ENCODE measurements around the gene MYEF2.

The MYEF2 gene

DNA sequence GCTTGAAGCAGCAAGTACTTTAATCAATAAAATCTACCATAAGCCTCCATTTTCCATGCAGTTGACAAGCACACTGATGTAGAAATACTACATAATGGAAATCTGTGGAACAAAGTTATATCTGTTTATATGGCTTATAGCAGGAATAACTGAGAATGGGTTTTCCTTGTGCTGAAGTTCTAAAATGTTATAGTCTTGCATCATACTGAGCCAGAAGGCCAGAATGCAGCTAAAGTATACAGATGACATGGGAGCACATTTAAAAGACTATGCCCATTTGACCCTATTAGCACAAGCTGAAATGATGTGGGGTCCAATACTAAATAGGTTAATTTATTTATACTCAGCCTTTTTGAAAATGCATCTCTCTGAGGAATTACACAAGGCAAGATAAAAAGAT is 32.2 kb downstream of the MYEF2 start:
- DNase-seq (ENCODE audit: low read depth), result no peak

DNA sequence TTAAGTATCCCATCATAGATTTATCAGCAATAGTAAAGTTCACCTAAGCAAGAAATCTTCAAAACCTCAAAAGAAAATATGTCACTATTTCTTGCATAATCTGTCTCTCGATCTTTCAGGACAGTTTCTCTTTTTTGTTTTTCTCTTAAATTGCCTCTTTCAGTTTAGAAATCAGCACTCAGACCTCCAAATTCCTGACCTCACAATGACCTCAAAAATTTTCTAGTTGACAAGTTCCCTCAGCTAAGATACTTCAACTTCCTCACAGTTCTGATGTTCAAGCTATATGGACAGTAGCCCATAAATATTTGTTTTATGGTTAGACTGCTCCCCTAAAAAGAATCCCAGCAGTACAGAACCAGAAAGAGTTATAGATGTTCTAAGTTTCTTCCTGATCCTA is 33.2 kb downstream of the MYEF2 start:
- no peak for DNase-seq (ENCODE audit: low read depth)

DNA sequence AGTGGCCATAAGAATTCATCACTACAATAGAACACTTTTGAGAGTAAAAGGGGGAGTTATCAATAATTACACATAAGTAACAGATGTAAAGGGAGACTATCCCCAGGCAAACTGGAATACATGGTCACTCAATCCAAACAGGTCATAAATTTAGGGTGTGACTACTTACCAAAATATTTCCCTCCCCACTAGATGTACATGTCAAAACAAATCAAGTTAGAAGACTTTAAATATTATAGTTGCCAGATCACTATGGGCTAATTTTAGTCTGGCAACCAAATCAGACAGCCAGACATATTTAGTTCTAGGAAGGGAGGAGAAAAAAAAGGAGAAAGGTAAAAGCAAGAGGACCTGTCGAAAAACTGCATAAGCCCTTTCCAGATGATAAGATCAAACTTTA is 34.2 kb downstream of the MYEF2 start:
- DNase-seq (ENCODE audit: low read depth), result no peak

DNA sequence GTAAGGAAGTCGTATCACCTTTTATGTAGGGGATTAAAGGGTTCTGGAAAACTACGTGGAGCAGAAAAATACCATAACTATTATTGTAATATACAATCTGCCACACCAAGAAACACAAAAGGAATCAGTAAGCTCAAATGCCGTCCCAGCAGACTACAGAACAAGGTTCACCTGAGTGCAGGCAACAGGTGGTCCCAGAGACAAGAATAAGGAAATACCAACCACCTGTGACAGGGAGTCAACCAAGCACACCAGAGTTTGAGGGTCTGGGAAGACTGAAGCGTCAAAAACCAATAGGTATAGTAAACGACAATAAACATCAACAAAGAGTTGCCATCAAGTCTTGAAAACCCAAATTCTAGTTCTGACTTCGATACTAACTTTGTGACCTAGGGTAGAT is 45.2 kb downstream of the MYEF2 start:
- DNase-seq (ENCODE audit: low read depth), result no peak

DNA sequence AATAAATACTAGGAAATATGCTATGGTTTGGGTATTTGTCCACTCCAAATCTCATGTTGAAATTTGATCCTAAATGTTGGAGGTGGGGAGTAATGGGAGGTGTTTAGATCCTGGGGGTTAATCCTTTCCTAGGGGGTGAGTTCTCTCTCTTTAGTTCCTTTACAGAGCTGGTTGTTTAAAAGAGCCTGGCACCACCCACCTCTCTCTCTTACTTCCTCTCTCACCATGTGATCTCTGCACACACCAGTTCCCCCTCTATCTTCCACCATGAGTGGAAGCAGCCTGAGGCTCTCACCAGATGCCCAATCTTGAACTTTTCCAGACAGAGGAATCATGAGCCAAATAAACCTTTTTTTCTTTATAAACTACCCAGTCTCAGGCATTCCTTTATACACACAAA is 46.8 kb downstream of the MYEF2 start:
- no peak for DNase-seq (ENCODE audit: low read depth)

DNA sequence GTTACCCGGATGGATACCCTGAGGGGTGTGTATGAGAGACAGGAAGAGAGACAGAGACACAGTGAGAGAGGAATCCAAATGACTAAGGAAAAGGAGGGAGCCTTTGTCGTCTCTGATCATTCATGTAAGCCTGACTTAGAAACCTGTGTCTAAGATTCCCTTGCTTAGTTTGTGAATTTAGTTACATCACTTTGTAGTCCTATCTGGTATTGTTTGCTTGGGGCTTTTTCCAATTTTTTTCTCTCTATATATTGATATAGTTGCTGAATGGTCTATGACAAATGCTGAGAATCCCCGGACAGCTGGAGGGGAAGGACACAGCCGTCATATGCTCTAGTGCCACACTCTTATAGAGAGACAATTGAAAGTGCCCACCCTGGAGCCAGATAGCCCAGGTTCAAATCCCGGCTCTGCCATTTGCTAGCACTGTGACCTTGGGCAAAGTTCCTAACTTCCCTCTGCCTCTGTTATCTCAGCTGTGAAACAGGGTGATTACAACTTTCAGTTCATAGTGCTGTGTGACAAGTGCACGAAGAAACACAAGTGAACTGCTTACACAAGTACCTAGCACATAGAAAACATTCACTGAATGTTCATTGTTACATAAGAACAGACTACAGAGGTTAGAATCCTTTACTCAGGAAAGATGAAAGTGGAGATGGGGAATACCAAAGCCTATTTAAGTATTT is 51.3 kb downstream of the MYEF2 start:
- no peak for DNase-seq (ENCODE audit: low read depth)

DNA sequence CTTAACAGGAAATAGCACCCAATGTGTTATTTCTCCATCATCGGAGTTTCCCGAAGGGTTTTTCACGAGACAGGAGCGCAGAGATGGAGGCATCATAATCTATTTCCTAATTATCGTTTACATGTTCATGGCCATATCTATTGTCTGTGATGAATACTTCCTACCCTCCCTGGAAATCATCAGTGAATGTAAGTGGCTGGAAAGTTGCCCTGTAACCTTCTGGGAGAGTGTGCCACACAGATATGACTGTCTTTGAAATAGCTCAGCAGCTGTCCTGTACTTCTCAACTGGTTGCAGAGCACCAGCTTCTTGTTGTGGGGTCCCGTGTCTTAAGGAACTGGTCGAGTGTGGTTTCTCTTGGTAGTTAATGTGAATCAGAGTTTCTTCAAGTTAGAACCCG is 56.2 kb downstream of the MYEF2 start:
- no peak for DNase-seq (ENCODE audit: low read depth)

DNA sequence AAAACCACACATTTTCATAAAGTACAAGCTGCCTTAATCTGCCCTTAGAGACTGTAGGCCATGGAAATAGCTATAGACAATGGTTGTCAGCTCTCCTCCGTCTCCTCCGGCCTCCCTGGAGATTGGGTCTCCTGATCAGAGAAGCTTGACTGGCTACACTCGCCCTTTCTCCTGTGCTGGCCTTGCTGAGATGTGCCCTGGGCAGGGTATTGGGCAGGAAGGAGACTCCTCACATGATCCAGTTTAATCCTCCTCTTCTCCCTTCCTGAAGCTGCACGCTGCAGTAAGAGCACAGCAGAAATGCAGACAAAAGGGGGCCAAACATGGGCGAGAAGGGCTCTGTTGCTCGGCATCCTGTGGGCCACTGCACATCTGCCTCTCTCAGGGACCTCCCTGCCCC is 57.4 kb downstream of the MYEF2 start, which contains the start of gene SLC24A5:
Gene SLC24A5 (plus strand): TSS at position 246 of the 400 bp plus-strand sequence. CDS start 55 bp downstream, at position 301.
- no peak for DNase-seq (ENCODE audit: low read depth)

DNA sequence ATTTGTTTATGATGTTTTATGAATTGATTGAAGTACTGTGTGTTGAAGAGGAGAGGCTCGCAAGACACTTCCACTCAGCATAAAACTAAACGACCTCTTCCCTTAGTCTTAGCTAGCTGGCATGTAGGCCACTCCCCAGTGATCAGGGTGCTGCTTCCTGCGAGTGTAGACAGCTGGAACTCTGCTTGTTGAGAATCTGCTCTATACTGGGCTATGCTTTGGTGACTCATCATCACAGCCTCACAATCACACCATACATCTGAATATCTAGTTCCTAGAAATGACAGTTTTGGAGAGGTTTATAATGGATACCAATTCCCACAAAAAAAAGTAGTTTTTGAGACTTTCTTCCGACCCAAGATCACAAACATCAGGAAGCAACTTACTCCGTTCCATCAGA is 58.8 kb downstream of the MYEF2 start:
- DNase-seq (ENCODE audit: low read depth), result no peak

DNA sequence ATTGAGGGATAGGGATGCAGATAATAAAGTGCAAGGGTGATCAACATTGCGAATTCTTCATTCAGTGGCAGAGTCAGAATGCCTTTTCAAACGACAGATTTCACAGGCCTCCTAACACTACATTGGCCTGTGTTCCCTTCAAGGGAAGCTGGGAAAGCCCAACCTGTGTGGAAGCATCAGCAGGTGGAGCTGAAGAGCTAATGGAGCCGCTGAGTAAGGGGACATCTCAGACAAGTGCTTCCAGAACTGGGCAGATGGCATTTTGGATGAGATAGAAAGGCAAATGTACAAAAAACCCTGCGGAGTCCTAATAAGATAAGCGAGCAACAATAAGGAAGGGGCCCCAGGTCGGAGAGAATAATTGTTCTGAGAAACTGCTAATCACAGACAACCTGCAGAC is 65.9 kb downstream of the MYEF2 start:
- no peak for DNase-seq (ENCODE audit: low read depth)

DNA sequence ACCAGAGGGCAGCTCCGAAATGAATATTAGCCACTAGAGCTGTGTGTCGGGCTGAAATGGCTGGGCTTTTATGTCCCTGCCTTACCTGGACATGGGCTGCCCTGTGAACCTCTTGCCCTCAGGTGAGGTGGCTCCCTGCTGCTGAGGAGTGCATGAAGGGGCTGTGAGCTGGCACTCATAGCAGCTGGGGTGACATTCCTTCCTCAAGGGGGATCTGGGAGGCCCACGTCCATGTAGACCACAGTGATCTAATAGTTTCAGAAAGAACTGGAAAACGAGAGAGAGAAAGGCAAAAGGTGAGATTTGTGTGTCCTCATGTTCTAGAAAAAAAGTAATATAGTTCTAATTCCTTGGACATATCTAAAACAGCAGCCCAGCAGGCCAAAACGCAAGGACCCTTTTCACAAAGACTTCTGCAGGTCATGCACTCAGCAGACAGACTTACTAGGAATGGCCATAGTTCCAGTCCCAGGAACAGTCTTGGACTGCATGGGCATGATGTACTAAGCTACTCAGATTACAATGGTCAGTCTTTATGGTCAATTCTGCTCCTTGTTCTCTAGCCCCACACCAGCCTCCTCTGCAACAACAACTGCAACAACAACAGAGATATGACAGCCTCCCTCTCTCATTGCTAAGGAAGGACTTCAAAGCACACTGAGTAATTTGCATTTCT is 68.1 kb downstream of the MYEF2 start:
- no peak for DNase-seq (ENCODE audit: low read depth)

DNA sequence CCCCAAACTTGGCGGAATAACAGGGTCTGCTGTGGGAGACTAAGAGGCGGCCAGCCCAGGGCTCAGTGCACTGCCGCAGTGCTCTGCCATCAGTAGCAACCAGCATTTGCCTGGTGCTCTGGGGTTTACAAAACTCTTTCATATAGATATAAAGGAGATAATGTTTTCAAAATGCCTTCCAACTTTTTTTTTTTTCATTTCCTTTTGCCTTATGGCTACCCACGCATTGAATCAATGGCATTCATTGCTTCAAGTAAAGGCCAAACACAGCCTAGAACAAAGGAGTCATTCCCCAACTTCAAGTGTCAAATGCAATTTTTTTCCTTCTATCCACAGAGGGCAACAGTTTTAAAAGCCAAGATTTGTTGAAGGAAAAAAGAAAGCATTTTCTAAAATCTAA is 68.9 kb downstream of the MYEF2 start:
- no peak for DNase-seq (ENCODE audit: low read depth)

DNA sequence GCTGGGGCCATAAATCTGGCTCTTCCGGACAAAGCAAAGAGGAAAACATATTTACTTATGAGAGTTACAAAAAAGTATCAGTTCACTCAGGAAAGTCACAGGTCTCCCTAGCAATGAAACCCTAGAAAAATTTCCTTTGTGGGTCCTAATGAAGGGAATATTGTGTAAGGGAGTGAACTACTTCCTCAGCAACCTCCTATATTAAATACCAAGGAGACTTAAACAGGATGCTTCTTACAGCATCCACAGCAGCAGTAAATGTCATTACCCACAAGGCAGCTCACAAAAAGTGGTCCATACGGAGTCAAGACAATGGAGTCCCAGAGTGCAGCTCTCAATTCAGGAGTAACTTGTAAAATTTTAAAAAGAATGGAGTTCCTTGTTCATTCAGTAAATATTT is 72.2 kb downstream of the MYEF2 start:
- DNase-seq (ENCODE audit: low read depth), result no peak

DNA sequence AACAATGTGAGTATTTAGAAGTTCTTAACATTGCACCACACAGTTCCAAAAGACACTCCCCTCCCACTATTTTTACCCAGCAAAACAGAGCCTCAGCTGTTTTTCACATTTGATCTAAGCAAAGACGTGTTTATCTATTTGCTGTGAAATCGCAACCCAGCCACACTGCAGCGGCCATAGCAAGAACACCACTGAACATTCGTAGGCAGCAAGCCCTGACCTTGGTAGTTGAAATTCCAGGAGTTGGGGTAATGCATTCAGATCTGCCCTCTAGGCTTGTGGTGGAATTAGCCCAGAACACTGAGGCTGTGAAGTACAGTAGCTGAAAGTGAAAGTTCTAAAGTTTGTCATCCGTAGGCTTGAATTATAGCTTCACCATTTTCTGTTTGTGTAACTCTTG is 74.4 kb downstream of the MYEF2 start:
- DNase-seq (ENCODE audit: low read depth), result no peak

DNA sequence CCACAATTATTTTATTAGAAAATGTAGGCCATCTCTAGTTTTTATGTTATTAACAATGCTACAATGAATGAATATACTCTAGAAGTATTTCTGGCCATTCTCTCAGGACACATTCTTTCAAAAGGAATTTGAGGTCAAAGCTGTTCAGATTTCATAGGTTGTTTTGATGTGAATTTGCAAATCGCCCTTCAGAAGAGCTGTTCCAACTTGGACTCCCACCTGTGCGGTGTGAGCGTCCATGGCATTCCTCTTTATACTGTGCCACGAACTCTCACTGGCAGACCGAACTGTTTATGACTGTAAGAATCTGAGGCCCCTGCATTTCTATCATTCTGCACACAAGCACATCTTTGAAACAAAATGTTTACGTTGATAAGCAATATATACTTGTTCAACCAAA is 75.9 kb downstream of the MYEF2 start:
- DNase-seq (ENCODE audit: low read depth), result no peak

DNA sequence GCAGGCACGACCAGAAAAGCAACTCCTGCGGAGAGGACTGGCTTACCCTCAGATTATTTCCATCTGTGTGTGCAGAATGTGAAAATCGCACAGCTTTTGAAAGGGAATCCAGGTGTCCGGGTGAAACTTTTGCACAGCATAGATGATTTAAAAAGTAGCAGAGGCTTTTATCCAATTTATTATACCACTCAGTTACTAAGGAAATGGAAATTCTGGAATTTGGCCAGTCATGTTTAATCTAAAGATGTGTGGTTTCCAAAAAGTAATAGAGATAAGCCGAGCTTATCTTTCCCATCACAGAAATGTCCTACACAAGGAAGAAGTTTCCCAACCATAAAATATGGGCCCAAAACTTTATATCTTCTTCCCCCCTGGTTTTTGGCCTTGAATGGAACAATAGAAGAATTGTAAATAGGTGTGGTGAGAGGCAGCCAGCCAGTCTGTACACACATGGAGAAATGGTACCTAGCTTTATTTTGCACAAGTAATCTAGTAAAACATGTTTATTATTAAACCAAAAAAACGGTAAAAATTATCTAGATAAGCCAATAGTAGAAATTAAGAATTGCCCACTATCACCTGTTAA is 76.6 kb downstream of the MYEF2 start:
- DNase-seq (ENCODE audit: low read depth), result no peak

DNA sequence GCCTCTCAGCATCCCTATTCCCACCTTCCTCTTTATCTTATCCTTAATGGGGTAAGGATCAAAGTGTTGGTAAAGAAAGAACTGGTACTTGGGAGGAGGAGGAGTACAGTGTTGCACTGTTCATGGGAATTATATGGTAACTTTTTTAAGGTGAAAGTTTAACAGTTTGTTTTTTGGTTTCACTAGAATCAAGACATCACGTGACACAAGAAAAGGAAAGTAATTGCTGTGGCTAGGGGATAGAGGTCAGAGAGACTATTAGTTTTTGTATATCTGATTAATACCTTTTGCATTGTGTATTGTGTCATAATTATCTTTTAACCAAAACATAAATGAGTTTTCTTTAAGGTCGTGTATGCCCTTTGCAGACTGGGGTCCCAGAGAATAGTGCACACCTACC is 80.8 kb downstream of the MYEF2 start:
- DNase-seq (ENCODE audit: low read depth), result no peak

DNA sequence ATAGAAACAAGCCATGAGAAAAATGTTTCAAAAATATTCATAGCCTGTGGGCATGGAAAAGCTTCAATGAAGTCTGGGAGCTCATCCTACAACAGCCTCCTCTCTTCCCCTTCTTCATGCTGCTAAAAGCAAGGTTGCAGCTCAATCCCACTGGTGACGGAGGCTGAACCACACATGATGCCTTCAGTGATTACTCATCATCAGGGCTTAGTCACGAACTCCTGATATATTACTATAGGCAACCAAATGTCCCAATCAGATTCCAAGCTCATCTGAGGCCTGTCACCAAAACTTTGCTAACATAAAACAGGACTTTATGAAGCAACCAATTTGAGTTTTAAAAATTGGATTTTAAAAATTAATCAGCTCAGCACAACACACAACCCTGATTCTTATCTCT is 81.3 kb downstream of the MYEF2 start:
- no peak for DNase-seq (ENCODE audit: low read depth)

DNA sequence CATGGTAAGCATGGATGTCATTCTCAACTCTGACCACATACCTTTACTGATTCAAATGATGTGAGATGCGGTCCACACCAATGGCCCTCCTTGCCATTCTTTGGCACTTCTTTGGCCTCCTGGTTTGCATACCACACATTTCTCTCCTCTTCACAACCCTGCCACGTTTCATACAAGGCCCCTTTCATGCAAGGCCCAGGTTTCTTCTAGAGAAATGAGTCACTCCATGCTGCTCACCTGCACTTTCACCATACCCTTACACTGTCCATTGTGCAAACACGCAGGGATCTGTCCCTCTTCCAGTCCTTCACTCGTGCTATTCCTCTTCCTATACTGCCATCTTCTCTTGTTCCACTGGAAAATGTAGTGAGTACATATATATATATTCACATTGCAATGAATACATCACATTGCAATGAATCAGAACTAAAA is 81.7 kb downstream of the MYEF2 start:
- DNase-seq (ENCODE audit: low read depth), result no peak

DNA sequence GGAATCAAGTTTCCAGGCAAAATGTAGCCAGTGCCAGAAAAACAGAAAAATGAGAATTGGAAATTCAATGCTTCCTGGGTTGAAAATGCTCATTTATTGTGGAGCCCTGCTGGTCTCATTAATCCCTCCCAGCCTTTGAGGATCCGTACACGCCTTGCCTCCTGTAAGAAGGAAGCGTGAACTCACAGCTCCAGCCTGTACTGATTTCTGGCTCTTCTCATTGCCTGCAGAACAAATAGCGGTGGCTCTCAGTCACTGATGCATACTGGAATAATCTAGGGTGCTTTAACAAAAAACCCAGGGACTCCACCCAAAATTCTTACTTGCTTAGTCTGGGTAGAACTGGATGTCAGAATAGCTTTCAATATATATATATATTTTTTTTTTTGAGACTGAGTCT is 86.6 kb downstream of the MYEF2 start:
- DNase-seq (ENCODE audit: low read depth), result no peak

DNA sequence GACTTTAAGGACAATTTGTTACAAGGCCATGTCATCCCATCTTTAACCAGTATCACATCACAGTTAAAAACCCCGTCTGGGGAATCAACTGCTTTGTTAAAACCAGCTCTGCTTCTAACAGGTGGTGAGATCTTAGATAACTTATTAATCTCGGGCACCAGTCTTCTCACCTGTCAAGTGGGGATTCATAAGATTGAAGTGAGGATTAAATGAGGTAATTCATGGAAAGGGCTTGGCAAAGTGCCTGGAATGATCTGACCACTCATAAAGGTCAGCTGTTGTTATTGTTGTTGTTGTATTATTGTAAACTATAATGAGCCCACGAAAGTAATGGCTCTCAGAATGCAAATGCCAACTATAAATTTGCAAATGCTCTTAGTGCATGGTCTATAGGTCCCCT is 87.4 kb downstream of the MYEF2 start:
- no peak for DNase-seq (ENCODE audit: low read depth)

DNA sequence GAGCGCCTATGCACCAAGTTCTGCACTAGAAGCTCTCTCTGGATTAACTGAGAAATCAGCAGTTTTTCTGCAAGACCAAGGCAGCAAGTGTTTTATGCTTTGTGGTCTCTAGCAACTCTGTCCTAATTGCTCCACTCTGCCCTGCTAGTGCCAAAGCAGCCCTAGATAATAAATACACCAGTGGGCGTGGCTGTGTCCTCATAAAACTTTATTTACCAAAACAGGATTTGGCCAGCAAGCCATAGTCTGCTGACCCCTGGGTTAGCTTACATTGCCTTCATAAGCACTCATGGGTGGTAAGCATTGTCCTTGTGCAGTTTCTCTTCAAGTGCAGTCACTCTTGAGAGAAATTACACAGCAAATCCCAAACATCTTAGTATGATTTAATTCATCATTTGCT is 88.0 kb downstream of the MYEF2 start:
- no peak for DNase-seq (ENCODE audit: low read depth)

DNA sequence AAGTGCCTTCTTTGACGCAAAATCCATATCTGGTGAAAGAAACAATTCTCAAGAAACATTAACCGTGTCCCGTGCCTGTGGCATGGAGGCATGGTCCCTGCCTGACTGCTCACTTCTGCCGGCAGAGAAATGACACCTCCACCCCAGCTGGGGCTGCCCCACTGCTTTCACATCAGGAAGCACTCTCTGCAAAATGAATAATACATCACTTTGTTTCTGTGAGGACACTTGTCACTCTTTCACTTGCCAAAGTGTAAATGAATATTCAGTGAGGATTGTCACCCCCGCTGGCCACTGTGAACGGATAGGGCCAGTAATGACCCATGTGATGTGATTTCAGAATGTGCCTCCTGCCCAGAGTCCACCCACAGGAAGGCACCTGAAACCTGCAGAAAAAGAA is 88.4 kb downstream of the MYEF2 start:
- no peak for DNase-seq (ENCODE audit: low read depth)

DNA sequence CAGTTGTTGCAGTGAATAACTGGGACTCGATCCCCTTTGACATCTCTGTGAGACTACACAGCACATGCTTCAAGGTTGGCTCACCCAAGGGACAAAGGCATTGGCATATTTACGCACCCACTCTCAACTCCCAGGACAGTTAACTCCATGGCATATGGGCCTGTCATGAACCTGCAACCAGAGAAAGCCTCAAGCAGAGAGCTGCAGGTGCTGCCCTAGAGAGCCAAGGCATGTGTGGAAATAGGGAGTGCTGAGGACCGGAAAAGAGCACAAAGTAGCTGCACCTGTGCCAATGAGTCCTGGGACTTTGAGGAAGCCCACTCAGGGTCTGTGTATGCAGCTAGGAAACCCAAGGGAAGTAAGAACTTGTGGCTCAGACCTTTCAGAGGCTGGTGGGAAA is 90.3 kb downstream of the MYEF2 start:
- DNase-seq (ENCODE audit: low read depth), result no peak

Measured in stimulated activated CD4-positive, alpha-beta T cell treated with anti-CD3 and anti-CD28 coated beads, Interleukin-2, amount 100 ng/mL, for 4 hours (primary cell).